GM19468 (cell line): ENCODE results near the gene GPC6.

Experiments
- ATAC-seq: cut with Tn5 transposase; IDR thresholded peaks from one replicate; pipeline ENCODE4 v1.9.1; 2021; ENCODE audit warnings: mild to moderate bottlenecking, moderate library complexity, moderate number of reproducible peaks; ENCODE audit not compliant: unreplicated experiment; ENCODE audit errors: extremely low read depth

The GPC6 gene

GRCh38 chr13:93265800-93266199 is 39.2 kb downstream of the GPC6 start:
- no peak for ATAC-seq

GRCh38 chr13:93266681-93267080 is 40.1 kb downstream of the GPC6 start:
- ATAC-seq: no peak

GRCh38 chr13:93268327-93269028 is 41.9 kb downstream of the GPC6 start:
- no peak for ATAC-seq

- no peak for ATAC-seq
These were observed 44.4 kb downstream of the GPC6 start for GRCh38 chr13:93270769-93271742.

- ATAC-seq: no peak
These were observed 53.4 kb downstream of the GPC6 start for GRCh38 chr13:93279982-93280381.

GRCh38 chr13:93280688-93281087 is 54.1 kb downstream of the GPC6 start:
- no peak for ATAC-seq

GRCh38 chr13:93283255-93283654 is 56.6 kb downstream of the GPC6 start:
- no peak for ATAC-seq

- no peak for ATAC-seq
These were observed 57.5 kb downstream of the GPC6 start for GRCh38 chr13:93284064-93284463.

- no peak for ATAC-seq
These were observed 59.4 kb downstream of the GPC6 start for GRCh38 chr13:93286047-93286446.

GRCh38 chr13:93289053-93289452 is 62.4 kb downstream of the GPC6 start:
- ATAC-seq: no peak

GRCh38 chr13:93289842-93290241 is 63.2 kb downstream of the GPC6 start:
- ATAC-seq: no peak

- ATAC-seq: no peak
These were observed 63.9 kb downstream of the GPC6 start for GRCh38 chr13:93290503-93290902.

GRCh38 chr13:93292366-93292765 is 65.8 kb downstream of the GPC6 start:
- ATAC-seq: no peak

GRCh38 chr13:93293710-93294109 is 67.1 kb downstream of the GPC6 start:
- no peak for ATAC-seq

GRCh38 chr13:93296584-93296983 is 70.0 kb downstream of the GPC6 start:
- no peak for ATAC-seq

GRCh38 chr13:93298713-93299112 is 72.1 kb downstream of the GPC6 start:
- ATAC-seq: no peak

- ATAC-seq: no peak
These were observed 77.5 kb downstream of the GPC6 start for GRCh38 chr13:93304134-93304533.

- no peak for ATAC-seq
These were observed 78.4 kb downstream of the GPC6 start for GRCh38 chr13:93304868-93305613.

GRCh38 chr13:93305886-93306285 is 79.3 kb downstream of the GPC6 start:
- ATAC-seq: no peak

- ATAC-seq: no peak
These were observed 80.5 kb downstream of the GPC6 start for GRCh38 chr13:93307136-93307535.

- ATAC-seq: no peak
These were observed 81.0 kb downstream of the GPC6 start for GRCh38 chr13:93307651-93308050.
